Amniotic epithelial cell (primary cell): ENCODE data around the gene HERPUD1.
"Not testable (repeated sequence)": the region's sequence is repeated elsewhere in the genome, so short reads cannot be mapped to it uniquely, and the experiment has no call there.

ENCODE experiments used
- DNase-seq: peaks from one replicate; pipeline ENCODE4 v3.0.0-alpha.2; 2010; ENCODE audit warnings: low read depth

HERPUD1 gene

GRCh38 chr16:56981729-56982271 lies 49.9 kb downstream of the HERPUD1 start:
- DNase-seq: no peak

- DNase-seq: no peak
Measured at GRCh38 chr16:56982695-56983094, 50.8 kb downstream of the HERPUD1 start.

- DNase-seq: no peak
Measured at GRCh38 chr16:56983211-56983751, 51.3 kb downstream of the HERPUD1 start.

GRCh38 chr16:56984639-56985038 lies 52.7 kb downstream of the HERPUD1 start:
- DNase-seq: no peak

GRCh38 chr16:56985288-56985961 lies 53.5 kb downstream of the HERPUD1 start:
- DNase-seq: peak; percentile 86

GRCh38 chr16:56985962-56986360 lies 54.0 kb downstream of the HERPUD1 start:
- no peak for DNase-seq

- no peak for DNase-seq
Measured at GRCh38 chr16:56986361-56986760, 54.4 kb downstream of the HERPUD1 start.

GRCh38 chr16:56986908-56987307 lies 55.0 kb downstream of the HERPUD1 start:
- not testable (repeated sequence) for DNase-seq

GRCh38 chr16:56987692-56988091 lies 55.8 kb downstream of the HERPUD1 start:
- no peak for DNase-seq

- peak; percentile 72 for DNase-seq
Measured at GRCh38 chr16:56988161-56988947, 56.4 kb downstream of the HERPUD1 start.

- DNase-seq: peak; percentile 77
Measured at GRCh38 chr16:56988948-56989945, 57.3 kb downstream of the HERPUD1 start, which contains the start of gene NLRC5. Gene NLRC5, plus strand, starts transcription at chr16:56989557. Its CDS starts 31,156 bp downstream, at chr16:57020713.

GRCh38 chr16:56989988-56990387 lies 58.0 kb downstream of the HERPUD1 start:
- DNase-seq: no peak

- peak; percentile 45 for DNase-seq
Measured at GRCh38 chr16:56990407-56991286, 58.7 kb downstream of the HERPUD1 start.

- DNase-seq: not testable (repeated sequence)
Measured at GRCh38 chr16:56992431-56992830, 60.5 kb downstream of the HERPUD1 start.

- peak; percentile 63 for DNase-seq
Measured at GRCh38 chr16:56993204-56993603, 61.3 kb downstream of the HERPUD1 start.

- DNase-seq: no peak
Measured at GRCh38 chr16:56994311-56994710, 62.4 kb downstream of the HERPUD1 start.
